ENCODE results near the gene PCSK4. TPM values are rescaled to one million over a fixed set of nuclear protein-coding genes. Genes with fewer than 3 reads are reported as not detected.

PCSK4 gene
- polyA plus RNA-seq, 1 of the 3 experiments (the other 2 are of a cell fraction), result 6.6 TPM

GRCh38 chr19:1451916-1452801, 38.0 kb downstream of the PCSK4 start:
- peak overlapping the region; percentile 19; the same call in 1 of the 2 replicates for H3K4me2 ChIP-seq
- no peaks in the 10 kb centered on the region for H3K27me3 ChIP-seq (ENCODE audit: insufficient read depth)
- H3K4me1 ChIP-seq (ENCODE audit: control insufficient read depth in 1 of 2, insufficient read depth in 2 of 2, low read depth in 1 of 2, low read length in 1 of 2), result peaks cover 0 to 43% of the 10 kb centered on the region in 2 experiments; a peak in 1 of 4 replicates
- no peaks in the 10 kb centered on the region for H3K36me3 ChIP-seq (replicated peaks in 1 of 2; ENCODE audit: control insufficient read depth in 1 of 2, insufficient read depth in 2 of 2, low read length in 1 of 2)
- peaks cover 19% of the 10 kb centered on the region for H3F3A ChIP-seq (replicated peaks; ENCODE audit: insufficient read depth)
- no peaks in the 10 kb centered on the region for H3K9me2 ChIP-seq
- H3K79me2 ChIP-seq (ENCODE audit: insufficient read depth), result no peaks in the 10 kb centered on the region
- POLR2A ChIA-PET, result interaction anchor here (1.0 kb wide), 2 partner anchors 8 to 115 kb away, joined by 3 to 5 read pairs; no protein-coding TSS in a partner anchor
- peak overlapping the region in 1 of 2 experiments; percentile 86; a peak in 2 of 4 replicates for H3K27ac ChIP-seq (ENCODE audit: low read depth in 2 of 2, low read length in 1 of 2)
- CTCF ChIA-PET, result interaction anchor here (0.7 to 1.5 kb wide), 5 partner anchors 14 to 186 kb away, joined by 3 to 6 read pairs (median 5); partner anchors contain the start of gene RPS15
- no peaks in the 10 kb centered on the region for H3K9me3 ChIP-seq
- H3K4me3 ChIP-seq (ENCODE audit: low read depth in 2 of 2, low read length in 1 of 2), result peak overlapping the region in 1 of 2 experiments; percentile 60; a peak in 1 of 4 replicates
- no peak overlapping the region for H2AFZ ChIP-seq (ENCODE audit: low read depth)
- no peak overlapping the region for H3K9ac ChIP-seq
- H4K20me1 ChIP-seq (ENCODE audit: insufficient read depth), result peaks cover 25% of the 10 kb centered on the region
- WGBS (ENCODE audit: low lambda C conversion rate), result 24% methylated on average over 21 of the region's 39 CpGs
- TF ChIP-seq ZBTB33 (IDR thresholded peaks at IDR 0.05; ENCODE audit: borderline replicate concordance, low read depth) (no peak), MXI1 (IDR thresholded peaks at IDR 0.05; ENCODE audit: low read depth, low read length) (no peak), RAD21 (IDR thresholded peaks at IDR 0.05; ENCODE audit: low read length) (no peak), RCOR1 (IDR thresholded peaks at IDR 0.05; ENCODE audit: low read length) (no peak), FOXM1 (IDR thresholded peaks at IDR 0.05; ENCODE audit: low read depth) (no peak), SIN3A (IDR thresholded peaks at IDR 0.05; ENCODE audit: borderline replicate concordance, low read depth, low read length) (no peak)
- DNase-seq, result peak; percentile 86

GRCh38 chr19:1450735-1451731, 39.1 kb downstream of the PCSK4 start:
- WGBS (ENCODE audit: low lambda C conversion rate), result 45% methylated on average over 12 of the region's 22 CpGs
- no peaks in the 10 kb centered on the region for H3K79me2 ChIP-seq (ENCODE audit: insufficient read depth)
- H3K36me3 ChIP-seq (replicated peaks in 1 of 2; ENCODE audit: control insufficient read depth in 1 of 2, insufficient read depth in 2 of 2, low read length in 1 of 2), result no peaks in the 10 kb centered on the region
- H4K20me1 ChIP-seq (ENCODE audit: insufficient read depth), result peaks cover 30% of the 10 kb centered on the region
- TF ChIP-seq FOXJ3 (CRISPR knock-in tag; IDR thresholded peaks at IDR 0.05) (no peak), MXI1 (IDR thresholded peaks at IDR 0.05; ENCODE audit: low read depth, low read length) (peak; percentile 82), TAF1 (IDR thresholded peaks at IDR 0.05; ENCODE audit: borderline replicate concordance, low read depth, low read length) (no peak)
- H2AFZ ChIP-seq (ENCODE audit: low read depth), result no peak overlapping the region
- DNase-seq, result peak; percentile 69
- peak overlapping the region; percentile 80 for H3K4me2 ChIP-seq
- H3K4me3 ChIP-seq (ENCODE audit: low read depth in 2 of 2, low read length in 1 of 2), result peak overlapping the region; percentile 60 to 62
- no peak overlapping the region for H3K9ac ChIP-seq
- peaks cover 19% of the 10 kb centered on the region for H3F3A ChIP-seq (replicated peaks; ENCODE audit: insufficient read depth)
- H3K9me3 ChIP-seq, result no peaks in the 10 kb centered on the region
- ChIA-PET POLR2A (interaction anchor here (0.6 to 1.9 kb wide), 6 partner anchors 20 to 182 kb away, joined by 3 to 8 read pairs (median 4); partner anchors contain the start of gene CIRBP), CTCF (interaction anchor here (0.6 to 1.5 kb wide), 1 partner anchor 185 kb away, joined by 4 to 6 read pairs; no protein-coding TSS in a partner anchor)
- H3K27me3 ChIP-seq (ENCODE audit: insufficient read depth), result no peaks in the 10 kb centered on the region
- H3K9me2 ChIP-seq, result no peaks in the 10 kb centered on the region
- H3K27ac ChIP-seq (ENCODE audit: low read depth in 2 of 2, low read length in 1 of 2), result peak overlapping the region in 1 of 2 experiments; percentile 86; a peak in 2 of 4 replicates
- H3K4me1 ChIP-seq (ENCODE audit: control insufficient read depth in 1 of 2, insufficient read depth in 2 of 2, low read depth in 1 of 2, low read length in 1 of 2), result peaks cover 0 to 46% of the 10 kb centered on the region in 2 experiments; a peak in 1 of 4 replicates

Data from SK-N-SH (cell line).